Activated naive CD8-positive, alpha-beta T cell treated with anti-CD3 and anti-CD28 coated beads, Interleukin-2, amount 10 ng/mL, durations not matched to agents 7 days and 5 days (primary cell): ENCODE results near the gene SULT2B1. TPM values are rescaled to one million over a fixed set of nuclear protein-coding genes. Genes with fewer than 3 reads are reported as not detected.

ENCODE experiments used
- ATAC-seq: fragments of 150-1000 bp; cut with Tn5 transposase; one replicate; pipeline ENCODE4 v1.10.0; 2021; ENCODE audit warnings: low read depth, moderate library complexity
- POLR2A ChIA-PET: fragments of 350-600 bp; sonication (Branson Sonifier 250); formaldehyde crosslinking; loops from one replicate; lab custom pipeline; 2021; ENCODE audit warnings: antibody characterized with exemption; lab: Charles Lee
- DNase-seq: peaks from one replicate; pipeline ENCODE4 v3.0.0; 2021
- H3K27ac Mint-ChIP-seq: one replicate; pipeline ENCODE4 v1.8.0; 2022; ENCODE audit warnings: mild to moderate bottlenecking, mixed read lengths
- H3K27me3 Mint-ChIP-seq: one replicate; pipeline ENCODE4 v1.8.0; 2022; ENCODE audit warnings: mild to moderate bottlenecking, moderate library complexity, mixed read lengths
- H3K36me3 Mint-ChIP-seq: one replicate; pipeline ENCODE4 v1.8.0; 2021; ENCODE audit warnings: mild to moderate bottlenecking, mixed read lengths
- H3K4me1 Mint-ChIP-seq: one replicate; pipeline ENCODE4 v1.8.0; 2021; ENCODE audit warnings: mixed read lengths
- H3K4me3 Mint-ChIP-seq: one replicate; pipeline ENCODE4 v1.8.0; 2022; ENCODE audit warnings: mild to moderate bottlenecking, moderate library complexity, mixed read lengths
- H3K9me3 Mint-ChIP-seq: one replicate; pipeline ENCODE4 v1.8.0; 2021; ENCODE audit warnings: mixed read lengths
- total RNA-seq, 2 experiments: library from RNA; stranded (reverse); gene quantifications; one replicate each; pipeline ENCODE4 v1.2.3, GENCODE V29; 2021

The SULT2B1 gene
- total RNA-seq, 2 experiments from 2014 or later: not detected

DNA sequence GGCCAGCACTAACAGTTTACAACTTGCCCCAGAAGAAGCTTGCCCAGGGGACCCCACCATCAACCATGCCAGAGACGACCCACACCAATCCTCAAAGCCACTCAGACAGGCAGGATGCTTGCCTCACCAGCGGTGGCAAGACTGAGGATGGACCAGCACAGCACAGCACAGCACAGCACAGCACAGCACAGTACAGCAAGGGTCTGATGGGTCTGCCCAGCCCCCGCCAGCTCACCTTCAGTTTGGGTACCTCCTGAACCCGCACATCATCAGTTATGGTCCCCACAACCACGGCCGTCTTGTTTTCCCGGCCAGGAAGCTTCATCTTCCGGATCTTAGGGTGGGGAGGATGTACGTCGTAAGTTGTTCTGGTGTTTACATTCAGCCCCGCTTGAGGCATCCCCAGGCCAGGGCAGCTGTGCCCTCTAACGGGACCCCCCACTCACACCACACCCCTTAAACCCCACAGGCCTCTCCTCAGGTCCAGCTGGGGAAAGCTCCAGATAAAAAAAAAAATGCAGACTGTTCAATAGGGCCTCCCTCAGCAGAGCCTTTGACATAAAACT lies 64.6 kb downstream of the SULT2B1 start:
- DNase-seq: no peak
- Mint-ChIP-seq H3K9me3 (no peaks in the 10 kb centered on the region), H3K27ac (peak overlapping the region; percentile 43), H3K27me3 (no peaks in the 10 kb centered on the region), H3K4me3 (peak overlapping the region; percentile 95), H3K4me1 (peaks cover 26% of the 10 kb centered on the region), H3K36me3 (peaks cover 22% of the 10 kb centered on the region)
- POLR2A ChIA-PET: interaction anchor here (0.6 to 1.3 kb wide), 4 partner anchors 8 to 42 kb away, joined by 3 to 5 read pairs (median 3); no protein-coding TSS in a partner anchor
- no peak for ATAC-seq

DNA sequence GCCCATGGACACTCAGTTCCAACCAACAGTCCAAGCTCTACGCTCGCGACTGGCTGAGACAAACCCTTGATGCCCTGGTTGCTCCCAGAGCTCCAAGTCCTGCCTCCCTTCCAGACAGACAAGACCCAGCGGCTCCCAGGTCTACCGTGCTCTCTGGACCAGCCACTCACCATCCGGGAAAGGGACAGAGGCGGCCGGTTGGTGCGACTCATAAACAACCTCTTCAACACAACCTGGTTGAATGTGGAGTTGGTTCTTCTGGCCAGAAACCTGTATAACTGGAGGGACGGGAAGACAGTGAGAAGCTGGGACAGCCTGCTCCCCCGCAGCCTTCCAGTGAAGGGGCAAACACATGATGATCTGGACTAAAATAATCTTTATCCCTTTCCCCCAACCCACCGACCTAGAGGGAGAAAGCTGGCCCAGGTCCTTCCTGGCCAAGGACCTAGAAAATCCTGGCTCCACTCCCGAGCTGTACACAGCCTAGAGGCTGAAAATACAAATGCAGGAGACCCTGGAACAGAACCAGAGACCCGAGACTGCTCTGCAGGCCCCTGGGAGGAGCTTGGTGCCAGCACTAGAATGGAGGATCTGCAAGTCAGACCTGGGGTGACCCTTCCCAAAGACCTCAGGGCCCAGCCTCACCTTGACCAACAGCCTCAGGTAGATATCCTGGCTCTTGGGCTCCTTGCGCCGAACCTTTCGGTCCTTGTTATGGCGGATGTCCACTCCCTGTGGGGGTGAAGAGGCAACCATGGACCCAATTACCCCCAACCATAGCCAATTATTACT lies 65.4 kb downstream of the SULT2B1 start:
- Mint-ChIP-seq H3K9me3 (no peaks in the 10 kb centered on the region), H3K27ac (peak overlapping the region; percentile 98), H3K4me1 (peaks cover 30% of the 10 kb centered on the region), H3K36me3 (peaks cover 24% of the 10 kb centered on the region), H3K4me3 (peak overlapping the region; percentile 95), H3K27me3 (no peaks in the 10 kb centered on the region)
- POLR2A ChIA-PET: interaction anchor here (0.9 to 1.3 kb wide), 4 partner anchors 9 to 28 kb away, joined by 3 read pairs; no protein-coding TSS in a partner anchor
- ATAC-seq (no peak), DNase-seq (peak; percentile 25)

DNA sequence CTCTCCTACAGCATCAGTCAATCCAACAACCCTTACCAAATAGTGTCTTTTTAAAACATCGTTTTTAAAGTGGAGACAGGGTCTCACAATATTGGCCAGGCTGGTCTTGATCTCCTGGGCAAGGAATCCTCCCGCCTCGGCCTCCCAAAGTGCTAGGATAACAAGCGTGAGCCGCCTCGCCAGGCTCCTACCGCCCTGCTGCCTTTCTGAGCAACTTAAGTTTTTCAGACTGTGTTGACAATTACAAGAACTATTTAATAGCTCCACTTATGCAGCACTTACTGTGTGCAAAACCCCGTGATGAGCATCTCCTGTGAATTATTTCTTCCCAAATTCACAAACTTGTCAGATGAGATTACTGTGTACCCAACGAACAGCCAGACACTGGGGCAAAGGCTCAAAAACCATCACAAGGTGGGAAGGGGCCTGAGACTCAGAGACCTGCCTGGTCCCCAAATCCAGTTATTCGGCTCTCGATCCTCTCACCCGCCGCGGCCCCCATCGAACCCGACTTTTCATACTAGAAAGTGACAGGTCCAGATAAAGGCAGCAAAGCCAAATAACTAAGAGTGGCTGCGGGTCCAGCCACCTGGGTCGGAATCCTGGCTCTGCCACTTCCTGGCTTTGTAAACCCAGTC lies 66.4 kb downstream of the SULT2B1 start:
- H3K27me3 Mint-ChIP-seq: no peaks in the 10 kb centered on the region
- H3K9me3 Mint-ChIP-seq: no peaks in the 10 kb centered on the region
- H3K27ac Mint-ChIP-seq: peak overlapping the region; percentile 98
- peaks cover 27% of the 10 kb centered on the region for H3K36me3 Mint-ChIP-seq
- no peak for DNase-seq
- POLR2A ChIA-PET: interaction anchor here (0.6 to 3.1 kb wide), 18 partner anchors 9 to 1284 kb away, joined by 3 to 37 read pairs (median 5); partner anchors contain the start of genes BCAT2, CA11, DBP and GYS1
- ATAC-seq: no peak
- H3K4me1 Mint-ChIP-seq: peaks cover 34% of the 10 kb centered on the region
- peak overlapping the region; percentile 95 for H3K4me3 Mint-ChIP-seq

DNA sequence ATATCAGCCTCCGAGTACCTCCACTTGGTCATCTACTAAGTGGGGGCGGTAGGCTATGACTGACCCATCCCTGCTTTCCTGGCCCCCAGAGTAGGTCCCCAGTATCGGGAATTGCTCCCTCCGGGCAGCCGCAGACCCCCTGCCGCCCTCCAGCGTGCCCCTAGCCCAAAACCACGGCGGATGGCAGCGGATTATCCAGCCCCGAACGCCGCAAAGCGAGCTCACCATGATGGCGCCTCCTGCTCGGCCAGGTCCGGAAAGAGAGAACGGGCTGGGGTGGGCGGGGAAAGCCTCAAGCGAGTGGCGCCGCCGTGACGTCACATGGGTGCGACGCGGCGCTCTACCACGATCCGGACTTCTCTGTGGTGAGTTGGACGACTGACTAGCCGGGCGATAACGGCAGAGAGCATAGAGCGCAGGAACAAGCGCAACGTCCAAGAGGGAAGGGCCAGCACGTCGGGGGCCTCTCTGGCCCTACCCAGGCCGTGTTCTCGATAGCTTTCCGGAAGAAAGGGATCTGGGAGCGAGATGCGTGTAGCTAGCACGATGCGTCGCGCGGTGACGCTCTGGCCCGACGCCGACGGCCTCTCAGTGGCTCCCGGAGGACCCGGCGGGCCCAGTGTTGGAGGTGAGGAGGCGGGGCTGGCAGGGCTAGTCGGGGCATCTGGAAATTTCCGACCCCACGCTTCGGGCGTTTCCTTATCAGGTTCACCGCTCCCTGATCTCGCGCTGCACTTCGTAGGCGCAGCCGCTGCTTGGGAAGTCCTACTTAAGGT lies 67.1 kb downstream of the SULT2B1 start, which contains the start of the genes RPL18 and SPHK2:
Gene RPL18, minus strand, starts transcription at position 263 of the 776 bp plus-strand sequence. Its CDS starts 35 bp downstream, at position 228.
Gene SPHK2, plus strand, starts transcription at position 591 of the 776 bp plus-strand sequence. CDS start 1,009 bp downstream, outside the sequence.
- peak; percentile 96 for DNase-seq
- Mint-ChIP-seq H3K9me3 (no peaks in the 10 kb centered on the region), H3K27ac (peak within 1 kb of the TSS; percentile 98), H3K4me1 (peaks cover 39% of the 10 kb centered on the region), H3K27me3 (no peaks in the 10 kb centered on the region), H3K4me3 (peak within 1 kb of the TSS; percentile 95), H3K36me3 (peaks cover 31% of the 10 kb centered on the region)
- POLR2A ChIA-PET: interaction anchor here (0.6 to 3.1 kb wide), 20 partner anchors 9 to 1284 kb away, joined by 3 to 37 read pairs (median 5); partner anchors contain the start of genes BCAT2, CA11, DBP and GYS1
- peak; percentile 81 for ATAC-seq

DNA sequence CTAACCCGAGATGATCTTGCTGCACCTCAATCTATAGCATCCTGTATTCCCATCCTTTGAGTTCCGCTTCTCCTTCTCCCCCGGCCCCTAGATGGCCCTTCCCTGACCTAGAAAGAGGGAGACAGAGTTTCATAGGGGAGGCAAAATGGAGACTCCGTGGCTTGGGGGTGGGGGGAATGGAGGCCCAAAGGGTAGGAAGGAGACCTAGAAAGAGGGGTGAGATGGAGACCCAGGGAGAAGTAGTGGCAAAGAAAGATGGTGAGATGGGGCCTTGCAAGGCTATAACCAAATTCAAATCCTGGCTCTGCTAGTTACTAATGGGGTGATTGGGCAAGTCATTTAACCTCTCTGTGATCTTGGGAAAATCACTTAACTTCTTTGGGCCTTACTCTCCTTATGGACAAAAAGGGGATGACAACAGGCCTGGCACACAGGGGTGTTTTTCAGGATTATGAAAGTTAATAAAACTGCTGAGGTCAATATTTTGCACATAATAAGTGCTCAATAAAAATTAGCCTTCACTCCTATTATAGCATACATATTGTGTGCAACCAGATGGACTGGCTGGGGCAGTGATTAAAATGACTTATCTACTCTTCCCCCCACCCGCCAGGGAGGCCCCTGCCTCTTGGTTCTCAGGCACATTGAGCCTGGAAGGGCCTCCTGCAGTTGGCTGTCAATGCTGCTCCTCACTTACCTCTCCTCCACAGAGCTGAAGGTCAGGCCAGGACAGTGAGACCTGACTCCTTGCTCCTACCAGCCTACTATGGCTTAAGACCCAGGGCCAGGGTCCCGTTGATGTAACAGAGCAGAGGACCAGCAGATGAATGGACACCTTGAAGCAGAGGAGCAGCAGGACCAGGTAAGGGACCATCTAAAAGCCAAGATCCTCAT lies 68.0 kb downstream of the SULT2B1 start:
- H3K27ac Mint-ChIP-seq: peak overlapping the region; percentile 98
- peak overlapping the region; percentile 95 for H3K4me3 Mint-ChIP-seq
- DNase-seq (peak; percentile 24), ATAC-seq (no peak)
- POLR2A ChIA-PET: interaction anchor here (0.9 to 3.1 kb wide), 16 partner anchors 8 to 373 kb away, joined by 3 to 37 read pairs (median 5); partner anchors contain the start of genes BCAT2, CA11, DBP and GYS1
- peaks cover 31% of the 10 kb centered on the region for H3K36me3 Mint-ChIP-seq
- peaks cover 44% of the 10 kb centered on the region for H3K4me1 Mint-ChIP-seq
- H3K9me3 Mint-ChIP-seq: no peaks in the 10 kb centered on the region
- H3K27me3 Mint-ChIP-seq: no peaks in the 10 kb centered on the region

DNA sequence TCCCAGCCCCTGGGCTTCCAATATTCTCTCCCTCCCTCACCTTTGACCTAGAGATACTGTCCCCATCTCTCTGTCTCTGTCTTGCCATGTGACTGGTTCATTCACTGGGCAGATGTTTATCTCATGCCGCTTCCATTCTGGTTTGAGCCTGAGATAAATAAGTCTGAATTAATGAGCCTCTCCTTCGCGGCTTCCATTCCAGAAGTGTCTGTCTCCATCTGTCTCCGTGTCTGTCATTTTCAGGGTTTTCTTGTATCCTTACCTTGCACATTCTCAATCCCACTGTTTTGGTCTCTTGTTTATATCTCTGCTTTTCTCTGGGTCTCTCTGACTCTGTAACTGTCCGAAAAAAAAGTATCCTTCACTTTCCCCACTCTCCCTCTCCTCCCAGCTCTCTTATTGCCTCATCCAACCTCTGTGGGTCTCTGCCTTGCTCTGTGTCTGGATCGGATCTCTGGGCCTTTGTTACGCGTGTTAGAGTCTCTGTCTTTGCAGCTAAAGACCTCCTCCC lies 71.6 kb downstream of the SULT2B1 start:
- Mint-ChIP-seq H3K4me1 (peaks cover 41% of the 10 kb centered on the region), H3K36me3 (peaks cover 14% of the 10 kb centered on the region), H3K27ac (peak overlapping the region; percentile 97), H3K27me3 (no peaks in the 10 kb centered on the region), H3K4me3 (peak overlapping the region; percentile 92), H3K9me3 (no peaks in the 10 kb centered on the region)
- ATAC-seq: no peak
- DNase-seq: no peak
- POLR2A ChIA-PET: interaction anchor here (0.8 to 2.9 kb wide), 5 partner anchors 9 to 23 kb away, joined by 3 to 23 read pairs (median 4); partner anchors contain the start of gene DBP

DNA sequence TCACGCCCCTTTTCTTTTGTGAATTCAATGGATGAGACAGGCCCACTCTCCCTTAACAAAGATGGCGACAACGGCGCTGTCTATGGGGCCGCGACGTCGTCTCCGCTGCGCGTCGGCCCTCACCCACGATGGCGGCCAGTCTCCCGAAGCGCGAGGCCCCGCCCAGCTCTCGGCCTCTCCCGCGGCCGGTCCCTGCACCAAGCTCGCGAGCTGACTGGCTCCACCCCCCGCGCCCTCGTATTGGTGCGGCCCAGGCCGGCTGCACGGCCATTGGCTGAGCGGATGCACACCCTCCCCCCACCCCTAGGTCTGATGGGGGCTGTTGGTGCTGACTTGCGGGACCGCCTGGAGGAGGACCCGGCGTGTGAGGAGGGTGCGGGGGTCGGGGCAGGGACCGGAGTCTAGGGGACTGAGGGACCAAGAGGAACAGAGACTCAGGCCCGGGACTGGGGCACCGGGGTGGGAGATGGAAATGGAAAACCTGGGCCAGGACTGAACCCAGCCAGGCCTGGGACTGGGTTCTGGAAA lies 72.2 kb downstream of the SULT2B1 start:
- Mint-ChIP-seq H3K4me3 (peak overlapping the region; percentile 92), H3K36me3 (peaks cover 12% of the 10 kb centered on the region), H3K9me3 (no peaks in the 10 kb centered on the region), H3K27ac (peak overlapping the region; percentile 97), H3K4me1 (peaks cover 41% of the 10 kb centered on the region), H3K27me3 (no peaks in the 10 kb centered on the region)
- DNase-seq (peak; percentile 98), ATAC-seq (peak; percentile 82)
- POLR2A ChIA-PET: interaction anchor here (0.8 to 2.9 kb wide), 5 partner anchors 9 to 22 kb away, joined by 3 to 23 read pairs (median 4); partner anchors contain the start of gene DBP

DNA sequence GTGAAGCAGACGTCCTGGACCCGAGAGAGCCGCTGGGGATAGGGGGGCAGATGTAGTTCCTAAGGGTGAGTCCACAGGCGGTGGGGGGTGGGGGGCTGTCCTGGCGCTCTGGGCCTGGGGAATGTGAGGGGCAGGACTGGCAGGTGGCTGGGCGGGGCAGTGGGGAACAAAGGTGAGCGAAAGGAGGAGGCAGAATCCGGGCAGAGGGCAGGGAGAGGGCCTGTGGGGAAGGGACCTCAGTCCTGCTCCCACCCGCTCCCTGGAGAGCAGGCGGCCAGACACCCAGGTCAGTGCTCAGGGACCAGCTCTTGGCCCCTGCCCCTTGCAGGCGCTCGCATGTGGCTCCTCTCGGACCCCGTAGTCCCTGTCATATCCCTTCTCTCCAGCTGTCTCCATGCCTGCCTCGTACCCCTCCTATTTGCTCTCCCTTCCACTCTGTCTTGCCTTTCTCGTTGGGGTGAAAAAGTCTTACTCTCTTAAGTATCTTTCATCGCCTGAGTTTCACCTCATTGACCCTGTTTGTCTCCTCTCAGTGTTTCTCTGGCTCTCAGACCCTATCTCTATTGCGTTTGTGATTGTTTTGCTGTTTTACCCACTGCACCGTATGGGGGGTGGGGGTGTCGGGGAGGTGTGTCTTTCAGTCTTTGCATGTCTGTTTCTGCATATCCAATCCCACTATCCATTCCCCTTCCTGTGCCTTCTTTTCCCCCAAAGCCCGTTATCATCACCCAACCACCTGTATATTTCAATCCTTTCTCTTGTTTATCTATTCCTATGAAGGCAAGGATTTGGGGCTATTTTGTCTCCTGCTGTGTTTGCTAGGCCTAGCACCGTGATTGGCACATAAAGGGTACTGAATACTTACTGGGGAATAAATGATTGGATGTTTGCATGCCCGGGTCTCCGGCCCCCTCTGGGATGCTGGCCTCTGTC lies 73.1 kb downstream of the SULT2B1 start:
- Mint-ChIP-seq H3K4me3 (peak overlapping the region; percentile 92), H3K4me1 (peaks cover 36% of the 10 kb centered on the region), H3K36me3 (peaks cover 9% of the 10 kb centered on the region)

DNA sequence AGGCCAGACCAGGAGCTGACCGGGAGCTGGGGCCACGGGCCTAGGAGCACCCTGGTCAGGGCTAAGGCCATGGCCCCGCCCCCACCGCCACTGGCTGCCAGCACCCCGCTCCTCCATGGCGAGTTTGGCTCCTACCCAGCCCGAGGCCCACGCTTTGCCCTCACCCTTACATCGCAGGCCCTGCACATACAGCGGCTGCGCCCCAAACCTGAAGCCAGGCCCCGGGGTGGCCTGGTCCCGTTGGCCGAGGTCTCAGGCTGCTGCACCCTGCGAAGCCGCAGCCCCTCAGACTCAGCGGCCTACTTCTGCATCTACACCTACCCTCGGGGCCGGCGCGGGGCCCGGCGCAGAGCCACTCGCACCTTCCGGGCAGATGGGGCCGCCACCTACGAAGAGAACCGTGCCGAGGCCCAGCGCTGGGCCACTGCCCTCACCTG lies 73.9 kb downstream of the SULT2B1 start:
- no peak overlapping the region for H3K27ac Mint-ChIP-seq
- ATAC-seq: no peak
- peaks cover 11% of the 10 kb centered on the region for H3K36me3 Mint-ChIP-seq
- no peaks in the 10 kb centered on the region for H3K9me3 Mint-ChIP-seq
- no peak for DNase-seq
- no peaks in the 10 kb centered on the region for H3K27me3 Mint-ChIP-seq
- peaks cover 35% of the 10 kb centered on the region for H3K4me1 Mint-ChIP-seq
- POLR2A ChIA-PET: no interaction called here
- no peak overlapping the region for H3K4me3 Mint-ChIP-seq

More for the DNA sequence above, 73.1 kb downstream of the SULT2B1 start:
- Mint-ChIP-seq H3K27me3 (no peaks in the 10 kb centered on the region), H3K9me3 (no peaks in the 10 kb centered on the region), H3K27ac (peak overlapping the region; percentile 97)
- POLR2A ChIA-PET: no interaction called here
- no peak for DNase-seq
- no peak for ATAC-seq

DNA sequence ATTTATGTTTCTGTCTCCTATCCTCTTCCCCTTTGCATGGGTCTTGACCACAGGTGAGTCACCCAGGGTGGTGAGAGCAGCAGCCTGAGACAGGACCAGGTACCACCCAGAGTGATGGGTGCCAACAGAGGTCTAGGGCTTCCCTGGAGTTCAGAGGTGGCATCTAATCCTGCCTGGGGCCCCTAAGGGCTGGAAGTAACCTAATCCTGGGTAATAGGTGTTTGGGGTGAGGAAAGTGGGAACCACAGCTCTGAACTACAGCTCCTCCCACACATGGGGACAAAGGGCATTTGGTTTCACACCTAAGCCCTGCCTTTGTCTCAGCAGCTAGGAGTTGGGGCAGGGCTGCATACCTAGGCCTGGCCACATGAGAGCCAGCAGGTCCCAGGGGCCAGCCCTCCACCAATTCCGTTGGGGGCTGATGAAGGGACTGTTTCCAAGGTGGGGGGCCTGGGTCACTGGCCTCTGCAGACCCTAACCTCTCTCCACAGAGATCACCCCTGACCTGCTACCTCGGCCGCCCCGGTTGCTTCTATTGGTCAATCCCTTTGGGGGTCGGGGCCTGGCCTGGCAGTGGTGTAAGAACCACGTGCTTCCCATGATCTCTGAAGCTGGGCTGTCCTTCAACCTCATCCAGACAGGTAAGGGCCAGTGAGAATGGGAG lies 75.4 kb downstream of the SULT2B1 start:
- H3K4me3 Mint-ChIP-seq: no peak overlapping the region
- DNase-seq (no peak), ATAC-seq (no peak)
- peak overlapping the region; percentile 43 for H3K27ac Mint-ChIP-seq
- peaks cover 9% of the 10 kb centered on the region for H3K36me3 Mint-ChIP-seq
- H3K27me3 Mint-ChIP-seq: no peaks in the 10 kb centered on the region
- H3K4me1 Mint-ChIP-seq: peaks cover 33% of the 10 kb centered on the region
- POLR2A ChIA-PET: interaction anchor here (0.7 to 1.7 kb wide), 4 partner anchors 8 to 14 kb away, joined by 3 to 9 read pairs (median 6); partner anchors contain the start of genes RPL18 and SPHK2
- no peaks in the 10 kb centered on the region for H3K9me3 Mint-ChIP-seq
